SJCRH30 (cell line): Measurements from ENCODE around the gene GRIK5. TPM values are rescaled to one million over a fixed set of nuclear protein-coding genes. Genes with fewer than 3 reads are reported as not detected.

ENCODE experiments used
- DNase-seq, 2 experiments: peaks; one replicate each; pipeline ENCODE4 v3.0.0-alpha.2; 2015 to 2020
- H3K27ac ChIP-seq: fragments of 250-450 bp; sonication (Bioruptor Pico); 2 replicates; pipeline ENCODE4 v1.5.1; 2020; ENCODE audit warnings: mild to moderate bottlenecking, moderate library complexity
- H3K27me3 ChIP-seq: fragments of 250-450 bp; sonication (Bioruptor Pico); 2 replicates; pipeline ENCODE4 v1.5.1; 2020; ENCODE audit warnings: mild to moderate bottlenecking, moderate library complexity
- H3K36me3 ChIP-seq: fragments of 250-450 bp; sonication (Bioruptor Pico); 2 replicates; pipeline ENCODE4 v1.5.1; 2020; ENCODE audit warnings: mild to moderate bottlenecking, moderate library complexity
- H3K4me1 ChIP-seq: fragments of 250-450 bp; sonication (Bioruptor Pico); 2 replicates; pipeline ENCODE4 v1.5.1; 2020; ENCODE audit warnings: mild to moderate bottlenecking, moderate library complexity
- H3K4me3 ChIP-seq: fragments of 250-450 bp; sonication (Bioruptor Pico); 2 replicates; pipeline ENCODE4 v1.5.1; 2020; ENCODE audit warnings: mild to moderate bottlenecking, moderate library complexity
- H3K9me3 ChIP-seq: fragments of 250-450 bp; sonication (Bioruptor Pico); replicated peaks from 2 replicates; pipeline ENCODE4 v1.5.1; 2020; ENCODE audit warnings: mild to moderate bottlenecking, moderate library complexity
- total RNA-seq: library from RNA; depleted of rRNA; stranded (reverse); fragments of >200 nt; shearing (Covaris generic); gene quantifications from 2 replicates; pipeline ENCODE4 v1.2.3, GENCODE V29; 2014; rRNA removed

GRIK5 gene, protein sequence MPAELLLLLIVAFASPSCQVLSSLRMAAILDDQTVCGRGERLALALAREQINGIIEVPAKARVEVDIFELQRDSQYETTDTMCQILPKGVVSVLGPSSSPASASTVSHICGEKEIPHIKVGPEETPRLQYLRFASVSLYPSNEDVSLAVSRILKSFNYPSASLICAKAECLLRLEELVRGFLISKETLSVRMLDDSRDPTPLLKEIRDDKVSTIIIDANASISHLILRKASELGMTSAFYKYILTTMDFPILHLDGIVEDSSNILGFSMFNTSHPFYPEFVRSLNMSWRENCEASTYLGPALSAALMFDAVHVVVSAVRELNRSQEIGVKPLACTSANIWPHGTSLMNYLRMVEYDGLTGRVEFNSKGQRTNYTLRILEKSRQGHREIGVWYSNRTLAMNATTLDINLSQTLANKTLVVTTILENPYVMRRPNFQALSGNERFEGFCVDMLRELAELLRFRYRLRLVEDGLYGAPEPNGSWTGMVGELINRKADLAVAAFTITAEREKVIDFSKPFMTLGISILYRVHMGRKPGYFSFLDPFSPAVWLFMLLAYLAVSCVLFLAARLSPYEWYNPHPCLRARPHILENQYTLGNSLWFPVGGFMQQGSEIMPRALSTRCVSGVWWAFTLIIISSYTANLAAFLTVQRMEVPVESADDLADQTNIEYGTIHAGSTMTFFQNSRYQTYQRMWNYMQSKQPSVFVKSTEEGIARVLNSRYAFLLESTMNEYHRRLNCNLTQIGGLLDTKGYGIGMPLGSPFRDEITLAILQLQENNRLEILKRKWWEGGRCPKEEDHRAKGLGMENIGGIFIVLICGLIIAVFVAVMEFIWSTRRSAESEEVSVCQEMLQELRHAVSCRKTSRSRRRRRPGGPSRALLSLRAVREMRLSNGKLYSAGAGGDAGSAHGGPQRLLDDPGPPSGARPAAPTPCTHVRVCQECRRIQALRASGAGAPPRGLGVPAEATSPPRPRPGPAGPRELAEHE
- 10.3 and 10.5 TPM in 2 replicates for total RNA-seq

DNA sequence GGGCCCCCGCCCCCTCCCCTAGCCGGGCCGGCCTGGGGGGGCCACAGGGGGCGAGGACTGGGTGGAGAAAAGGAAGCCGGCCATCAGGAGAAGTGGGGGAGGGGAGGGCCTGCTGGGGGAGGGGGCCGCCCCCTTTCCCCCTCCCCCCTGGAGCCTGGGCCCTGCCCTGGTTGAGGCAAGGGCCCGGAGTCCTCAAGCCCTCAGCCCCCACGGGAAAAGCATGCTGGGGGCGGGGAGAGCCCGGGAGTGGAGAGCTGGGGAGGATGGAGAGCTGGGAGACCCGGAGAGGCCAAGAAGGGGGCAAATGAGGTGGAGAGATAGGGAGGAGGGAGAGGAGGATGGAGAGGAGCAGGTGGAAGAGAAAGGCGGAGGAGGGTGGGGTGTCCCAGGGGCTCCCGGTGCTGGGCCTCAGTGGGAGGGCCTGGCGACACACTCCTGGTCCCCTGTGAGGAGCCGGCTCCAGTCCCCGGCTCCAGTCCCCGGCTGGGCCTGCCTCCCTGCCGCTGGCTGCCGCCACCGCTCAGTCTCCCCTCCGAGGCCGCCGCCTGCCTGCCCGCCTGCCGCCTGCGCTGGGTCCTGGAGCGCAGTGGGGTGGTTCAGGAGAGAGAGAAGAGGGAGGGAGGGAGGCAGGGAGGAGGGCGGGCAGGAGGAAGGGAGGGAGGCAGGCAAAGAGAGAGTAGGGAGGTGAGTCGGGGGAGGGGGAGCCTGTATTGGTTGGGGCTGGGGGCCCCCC is at the start of gene GRIK5:
Gene GRIK5, minus strand, starts transcription at position 588 of the 733 bp plus-strand sequence. CDS start 4,436 bp downstream, outside the sequence.
- no peaks in the 10 kb centered on the region for H3K36me3 ChIP-seq
- H3K27ac ChIP-seq, result peak within 1 kb of the TSS; percentile 17; the same call in 1 of the 2 replicates
- peak; percentile 74 to 83 for DNase-seq
- H3K4me3 ChIP-seq, result peak within 1 kb of the TSS; percentile 61
- no peaks in the 10 kb centered on the region for H3K4me1 ChIP-seq
- no peaks in the 10 kb centered on the region for H3K9me3 ChIP-seq
- H3K27me3 ChIP-seq, result no peaks in the 10 kb centered on the region; the same call in 1 of the 2 replicates

DNA sequence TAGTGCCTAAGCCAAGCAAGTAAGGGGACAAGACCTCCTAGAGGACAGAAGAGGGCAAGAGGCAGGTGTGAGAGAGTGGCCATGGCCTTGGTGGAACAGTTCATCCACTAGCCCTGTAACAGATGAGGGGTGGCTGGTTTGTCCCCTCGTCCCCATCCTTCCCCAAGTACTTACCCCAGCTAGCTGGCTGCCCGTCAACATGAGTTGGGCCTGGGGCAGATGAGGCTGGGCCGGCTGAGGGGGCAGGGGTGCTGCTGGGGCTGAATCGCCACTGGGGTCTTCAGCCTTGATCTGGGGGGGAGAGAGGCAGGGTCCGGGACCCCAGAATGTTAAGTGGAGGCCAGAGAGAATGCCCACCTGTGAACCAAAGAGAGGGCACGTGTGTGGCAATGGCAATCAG is 47.1 kb upstream of the GRIK5 start:
- Histone ChIP-seq H3K4me1 (peaks cover 31% of the 10 kb centered on the region), H3K4me3 (no peak overlapping the region), H3K27ac (no peak overlapping the region)

DNA sequence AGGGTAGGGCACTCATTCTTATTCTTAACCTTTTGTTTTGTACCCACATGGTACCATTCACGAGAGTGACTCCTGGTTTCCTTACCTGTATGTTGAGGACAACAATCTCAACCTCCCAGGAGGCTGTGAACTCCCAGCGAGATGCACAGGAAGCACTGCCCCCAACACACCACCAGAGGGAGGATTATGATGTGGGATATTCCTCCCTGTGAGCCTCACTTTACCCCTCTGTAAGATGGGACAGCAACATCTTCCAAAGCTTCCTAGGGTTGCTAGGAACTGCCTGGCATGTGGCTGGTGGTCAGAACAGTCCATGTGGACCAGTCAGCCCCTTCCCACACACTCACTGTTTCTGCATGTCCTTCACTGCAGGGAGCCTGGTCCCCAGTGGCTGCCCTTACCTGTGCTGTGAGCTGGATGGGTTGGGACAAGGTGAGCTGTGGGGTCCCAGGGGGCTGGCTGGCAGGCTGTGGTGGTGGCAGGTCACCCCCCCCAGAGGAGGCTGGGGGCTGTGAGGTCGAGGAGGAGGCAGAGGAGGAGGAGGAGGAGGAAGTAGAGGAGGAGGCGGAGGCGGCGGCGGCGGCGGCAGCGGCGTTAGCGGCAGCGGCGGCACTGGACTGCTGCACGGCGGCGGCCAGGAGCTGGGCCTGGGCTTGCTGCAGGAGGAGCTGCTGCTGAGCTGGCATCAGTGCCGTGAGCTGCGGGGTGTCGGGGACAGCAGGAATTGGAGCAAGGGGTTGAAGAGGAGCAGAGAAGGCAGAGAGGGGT is 46.5 kb upstream of the GRIK5 start:
- Histone ChIP-seq H3K9me3 (no peaks in the 10 kb centered on the region), H3K4me3 (no peak overlapping the region), H3K36me3 (no peaks in the 10 kb centered on the region), H3K4me1 (peaks cover 26% of the 10 kb centered on the region), H3K27ac (no peak overlapping the region), H3K27me3 (no peaks in the 10 kb centered on the region)
- DNase-seq, result no peak

More for the DNA sequence above, 47.1 kb upstream of the GRIK5 start:
- Histone ChIP-seq H3K27me3 (no peaks in the 10 kb centered on the region), H3K36me3 (no peaks in the 10 kb centered on the region), H3K9me3 (no peaks in the 10 kb centered on the region)
- DNase-seq, result no peak

DNA sequence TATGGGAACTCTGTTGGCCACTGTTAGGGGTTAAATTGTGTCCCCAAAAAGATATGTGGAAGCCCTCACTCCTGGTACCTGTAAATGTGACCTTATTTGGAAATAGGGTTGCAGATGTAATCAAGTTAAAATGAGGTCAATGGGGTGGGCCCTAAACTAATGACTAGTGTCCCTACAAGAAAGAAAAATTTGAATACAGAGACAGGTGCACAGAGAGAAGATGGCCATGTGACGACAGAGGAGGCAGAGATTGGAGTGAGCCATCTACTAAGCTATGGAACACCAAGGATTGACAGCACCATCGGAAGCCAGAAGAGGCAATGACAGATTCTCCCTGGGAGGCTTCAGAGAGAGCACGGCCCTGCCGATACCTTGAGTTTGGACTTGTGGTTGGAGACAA is 45.7 kb upstream of the GRIK5 start:
- H3K27me3 ChIP-seq, result no peaks in the 10 kb centered on the region
- H3K9me3 ChIP-seq, result no peaks in the 10 kb centered on the region
- H3K4me1 ChIP-seq, result peaks cover 25% of the 10 kb centered on the region
- no peaks in the 10 kb centered on the region for H3K36me3 ChIP-seq
- no peak overlapping the region for H3K4me3 ChIP-seq
- DNase-seq, result no peak
- H3K27ac ChIP-seq, result peak overlapping the region; percentile 52

DNA sequence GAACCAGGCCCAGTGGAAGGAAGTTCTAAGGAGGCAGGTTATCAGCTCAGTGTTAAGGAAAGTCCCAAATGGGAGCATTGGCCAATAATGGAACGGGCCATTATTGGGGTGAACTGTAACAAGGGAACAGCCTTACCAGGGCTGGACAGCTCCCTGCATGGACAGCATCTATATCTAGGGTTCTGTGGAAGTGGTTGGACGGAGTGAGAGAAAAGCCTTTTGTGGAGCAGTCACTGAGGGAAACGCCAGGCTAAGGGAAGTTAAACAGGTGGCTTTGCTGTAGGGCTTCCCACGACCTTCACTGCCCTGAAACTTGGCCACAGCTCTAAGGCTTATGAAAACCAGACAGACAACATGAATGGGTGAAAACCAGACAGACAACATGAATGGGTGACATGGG is 45.2 kb upstream of the GRIK5 start:
- peaks cover 25% of the 10 kb centered on the region for H3K4me1 ChIP-seq
- DNase-seq, result peak in 1 of 2 experiments; percentile 54
- H3K4me3 ChIP-seq, result no peak overlapping the region
- no peaks in the 10 kb centered on the region for H3K36me3 ChIP-seq
- H3K27ac ChIP-seq, result peak overlapping the region; percentile 52
- H3K27me3 ChIP-seq, result no peaks in the 10 kb centered on the region
- H3K9me3 ChIP-seq, result no peaks in the 10 kb centered on the region

DNA sequence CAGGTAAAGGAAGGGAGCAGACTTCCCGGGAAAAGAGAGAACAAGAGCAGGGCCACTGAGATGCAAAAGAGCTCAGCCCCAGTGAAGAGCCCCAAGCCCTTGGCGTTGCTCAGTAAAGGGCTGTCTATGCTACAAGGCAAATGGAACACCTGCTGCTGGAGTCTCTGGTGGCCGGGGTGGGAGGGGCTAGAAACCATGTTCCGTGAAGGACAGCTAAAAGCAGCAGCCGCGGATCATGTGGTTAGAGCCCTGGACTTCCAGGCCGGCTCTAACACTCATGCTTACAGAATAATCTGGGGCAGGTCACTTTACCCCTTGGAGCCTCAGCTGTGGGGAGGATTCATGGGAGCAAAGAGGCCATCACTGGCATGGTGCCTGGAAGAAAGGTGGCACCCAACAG is 44.4 kb upstream of the GRIK5 start:
- Histone ChIP-seq H3K27me3 (no peaks in the 10 kb centered on the region; the same call in 1 of the 2 replicates), H3K4me1 (peaks cover 25% of the 10 kb centered on the region), H3K27ac (peak overlapping the region; percentile 26), H3K36me3 (no peaks in the 10 kb centered on the region), H3K4me3 (no peak overlapping the region), H3K9me3 (no peaks in the 10 kb centered on the region)
- DNase-seq, result peak; percentile 69 to 76

DNA sequence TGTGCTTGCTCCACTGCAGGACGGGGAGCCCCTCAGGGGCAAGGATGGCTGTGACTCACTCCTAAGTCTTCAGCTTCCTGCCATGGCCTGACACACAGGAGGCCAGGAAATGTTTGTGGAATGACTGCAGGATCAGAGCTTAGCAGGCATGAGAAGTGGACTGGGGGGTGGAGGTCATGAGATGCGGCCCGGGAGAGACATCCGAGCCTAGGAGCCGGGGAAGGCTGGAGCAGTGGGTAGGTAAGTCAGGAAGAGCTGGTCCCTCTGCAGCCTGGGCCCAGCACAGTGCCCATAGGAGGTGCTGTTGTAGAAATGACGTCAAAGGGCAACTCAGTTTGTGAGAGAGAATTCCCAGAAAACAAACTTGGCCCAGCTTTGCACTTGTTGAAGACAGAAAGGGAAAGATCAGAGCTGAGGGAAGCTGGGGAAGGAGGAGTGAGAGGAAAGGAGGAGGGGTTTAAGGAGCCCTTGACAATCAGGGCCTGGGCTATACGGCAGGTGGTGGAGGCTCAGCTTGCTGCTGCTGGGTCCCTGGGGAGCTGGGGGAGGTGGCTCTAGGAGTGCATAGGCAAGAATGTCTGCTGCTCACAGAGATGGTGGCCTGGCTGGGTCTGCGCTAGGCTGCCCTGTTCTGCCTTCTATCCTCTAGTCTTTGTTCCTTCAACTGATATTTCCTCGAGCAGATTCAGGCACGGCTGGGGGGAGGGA is 43.8 kb upstream of the GRIK5 start:
- Histone ChIP-seq H3K4me1 (peaks cover 25% of the 10 kb centered on the region), H3K27ac (peak overlapping the region; percentile 26), H3K4me3 (no peak overlapping the region), H3K27me3 (no peaks in the 10 kb centered on the region; the same call in 1 of the 2 replicates), H3K36me3 (no peaks in the 10 kb centered on the region), H3K9me3 (no peaks in the 10 kb centered on the region)
- DNase-seq, result peak; percentile 69 to 70

DNA sequence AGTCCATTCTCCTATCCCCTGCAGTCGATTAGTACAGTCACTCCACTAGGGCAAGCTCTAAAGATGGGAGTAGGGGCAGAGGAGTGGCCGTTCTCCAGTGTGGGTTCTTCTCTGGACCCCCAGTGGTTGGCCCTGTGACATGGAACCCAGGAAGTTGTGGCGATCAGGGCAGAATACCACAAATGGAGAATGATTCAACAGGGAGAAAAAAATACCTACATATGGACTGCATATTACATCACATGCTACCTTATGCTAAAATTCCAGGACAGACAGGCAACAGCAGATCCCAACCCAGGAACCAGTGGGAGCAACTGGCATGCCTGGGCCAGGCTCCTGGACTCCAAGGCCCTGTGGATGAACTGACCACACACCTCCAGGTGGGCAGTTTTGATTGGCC is 41.8 kb upstream of the GRIK5 start:
- Histone ChIP-seq H3K4me1 (peaks cover 25% of the 10 kb centered on the region), H3K9me3 (no peaks in the 10 kb centered on the region), H3K36me3 (no peaks in the 10 kb centered on the region), H3K4me3 (no peak overlapping the region), H3K27me3 (no peaks in the 10 kb centered on the region; the same call in 1 of the 2 replicates), H3K27ac (no peak overlapping the region)
- DNase-seq, result no peak

DNA sequence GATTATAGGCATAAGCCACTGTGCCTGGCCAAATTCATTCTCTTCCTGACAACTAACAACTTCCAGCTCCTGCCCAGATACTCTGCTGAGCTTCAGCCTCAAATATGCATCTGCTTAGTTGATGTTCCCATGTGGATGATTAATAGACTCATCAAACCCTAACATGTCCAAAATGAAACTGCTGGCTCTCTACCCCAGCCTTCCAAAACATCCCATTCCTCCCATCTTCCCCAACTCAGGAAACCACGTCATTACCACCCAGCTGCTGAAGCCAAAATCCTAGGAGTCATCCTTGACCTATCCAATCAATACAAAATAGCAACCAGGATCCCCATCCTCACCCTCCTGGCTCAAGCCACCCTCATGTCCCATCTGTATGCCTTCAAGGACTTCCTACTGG is 41.4 kb upstream of the GRIK5 start:
- H3K4me3 ChIP-seq, result no peak overlapping the region
- H3K9me3 ChIP-seq, result no peaks in the 10 kb centered on the region
- peaks cover 25% of the 10 kb centered on the region for H3K4me1 ChIP-seq
- no peak overlapping the region for H3K27ac ChIP-seq
- no peak for DNase-seq
- no peaks in the 10 kb centered on the region for H3K36me3 ChIP-seq
- H3K27me3 ChIP-seq, result no peaks in the 10 kb centered on the region; the same call in 1 of the 2 replicates

DNA sequence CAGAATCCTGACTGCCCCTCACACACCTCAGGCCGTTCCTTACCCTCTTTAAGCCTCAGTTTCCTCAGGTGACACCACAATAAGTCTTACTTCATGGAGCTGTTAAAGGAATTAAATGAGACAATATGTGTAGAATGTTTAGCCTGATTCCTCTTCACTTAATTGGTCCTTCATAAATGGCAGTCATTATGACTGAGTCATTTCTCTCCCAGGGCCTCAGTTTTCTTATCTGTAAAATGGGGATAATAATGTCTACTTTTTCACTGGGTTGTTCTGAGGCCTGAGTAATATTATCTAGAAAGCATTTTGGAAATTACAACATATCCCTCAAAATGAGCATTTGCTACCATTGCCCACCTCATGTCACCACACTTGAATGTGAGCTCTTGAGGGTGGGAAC is 40.7 kb upstream of the GRIK5 start:
- no peaks in the 10 kb centered on the region for H3K36me3 ChIP-seq
- no peaks in the 10 kb centered on the region; the same call in 1 of the 2 replicates for H3K27me3 ChIP-seq
- H3K4me1 ChIP-seq, result peaks cover 21% of the 10 kb centered on the region
- no peak overlapping the region for H3K27ac ChIP-seq
- H3K9me3 ChIP-seq, result no peaks in the 10 kb centered on the region
- no peak overlapping the region for H3K4me3 ChIP-seq
- no peak for DNase-seq

DNA sequence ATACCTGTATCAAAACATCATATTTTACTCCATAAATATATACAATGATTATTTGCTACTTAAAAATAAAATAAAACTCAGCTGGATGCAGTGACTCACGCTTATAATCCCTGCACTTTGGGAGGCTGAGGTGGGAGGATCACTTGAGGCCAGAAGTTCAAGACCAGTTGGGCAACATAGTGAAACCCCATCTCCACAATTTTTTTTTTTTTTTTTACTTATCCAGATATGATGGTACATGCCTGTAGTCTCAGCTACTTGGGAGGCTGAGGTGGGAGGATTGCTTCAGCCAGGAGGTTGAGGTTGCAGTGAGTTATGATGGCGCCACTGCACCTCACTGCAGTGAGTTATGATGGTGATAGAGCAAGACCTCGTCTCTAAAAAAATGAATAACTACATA is 39.9 kb upstream of the GRIK5 start:
- DNase-seq, result no peak
- no peak overlapping the region for H3K4me3 ChIP-seq
- H3K36me3 ChIP-seq, result no peaks in the 10 kb centered on the region
- H3K4me1 ChIP-seq, result peaks cover 17% of the 10 kb centered on the region
- H3K27ac ChIP-seq, result no peak overlapping the region
- no peaks in the 10 kb centered on the region for H3K9me3 ChIP-seq
- no peaks in the 10 kb centered on the region; the same call in 1 of the 2 replicates for H3K27me3 ChIP-seq

DNA sequence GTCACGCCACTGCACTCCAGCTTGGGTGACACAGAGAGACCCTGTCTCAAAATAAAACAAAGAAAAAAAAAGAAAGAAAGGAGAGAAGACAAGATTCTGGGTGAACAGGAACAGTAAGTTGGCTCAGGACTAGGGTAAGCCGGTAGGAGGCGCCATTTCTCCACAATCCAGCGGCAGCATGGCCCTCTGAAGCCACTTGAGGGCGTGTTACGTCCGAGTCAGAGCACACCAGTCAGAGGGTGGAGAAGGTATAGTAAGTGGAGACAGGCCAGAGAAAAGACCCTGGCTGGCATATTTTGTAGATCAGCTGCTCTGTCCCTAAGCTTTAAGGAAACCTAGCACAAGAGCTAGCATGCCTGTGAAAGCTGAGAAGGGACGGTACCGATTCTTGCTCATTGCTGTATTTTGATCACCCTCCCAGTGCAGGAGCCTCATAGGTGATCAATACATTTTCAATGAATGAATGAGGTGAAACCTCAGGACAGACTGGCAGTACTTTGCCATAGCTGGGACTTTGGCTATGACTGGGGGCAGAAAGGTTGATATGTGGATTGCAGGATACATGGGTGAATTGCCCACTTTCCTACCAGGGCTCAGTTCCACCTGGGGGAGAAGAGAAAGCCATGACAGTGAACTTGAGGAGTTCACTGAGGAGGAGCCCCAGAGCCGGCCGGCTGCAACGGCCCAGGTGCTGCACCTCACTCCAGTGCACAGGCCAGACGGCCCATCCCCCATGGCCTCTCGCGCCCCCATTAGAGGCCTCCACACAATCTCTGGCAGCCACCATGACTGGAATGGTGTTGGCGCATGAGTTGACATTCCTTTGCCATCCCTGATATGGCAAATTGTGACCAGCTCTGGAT is 38.8 kb upstream of the GRIK5 start:
- no peaks in the 10 kb centered on the region; the same call in 1 of the 2 replicates for H3K27me3 ChIP-seq
- no peaks in the 10 kb centered on the region for H3K9me3 ChIP-seq
- peaks cover 8% of the 10 kb centered on the region for H3K4me1 ChIP-seq
- no peak overlapping the region for H3K27ac ChIP-seq
- peak; percentile 85 to 95 for DNase-seq
- H3K36me3 ChIP-seq, result no peaks in the 10 kb centered on the region
- H3K4me3 ChIP-seq, result no peak overlapping the region
